Measurements from ENCODE around the gene CREB3.

GRCh38 chr9:35708146-35708545, 24.3 kb upstream of the CREB3 start:
- TF ChIP-seq CTCF (conservative IDR thresholded peaks at IDR 0.05 in 1 of 2, IDR thresholded peaks at IDR 0.05 in 1 of 2; ENCODE audit: extremely low read depth in 1 of 2, insufficient read depth in 1 of 2, low read depth in 1 of 2, low read length in 2 of 2) (no peak), EZH2 (IDR thresholded peaks at IDR 0.05; ENCODE audit: borderline replicate concordance, low read length) (no peak)

Data from mammary epithelial cell (primary cell).